HCT116 (cell line): Measurements from ENCODE around the gene SH3PXD2A. TPM values are rescaled to one million over a fixed set of nuclear protein-coding genes. Genes with fewer than 3 reads are reported as not detected.

Experiments
- ATAC-seq: fragments of 200-7000 bp; cut with Tn5 transposase; 2 replicates; pipeline ENCODE4 v1.9.1; 2020; ENCODE audit warnings: mild to moderate bottlenecking, moderate library complexity
- BruUV-seq: library from RNA; stranded (reverse); fragments of 400-500 nt; replicated peaks from 2 replicates; lab custom pipeline; 2021; lab: Mats Ljungman, UMichigan
- CTCF ChIA-PET: fragments of 300-600 bp; sonication (Branson Sonifier 250); formaldehyde crosslinking; loops from one replicate; lab custom pipeline; 2021; ENCODE audit warnings: antibody characterized with exemption; lab: Charles Lee
- POLR2A ChIA-PET: fragments of 300-600, 350-600 bp; sonication (Branson Sonifier 250); formaldehyde crosslinking; loops from one replicate; lab custom pipeline; 2021; ENCODE audit warnings: antibody characterized with exemption; lab: Charles Lee
- RAD21 ChIA-PET, 2 experiments: fragments of 300-600 bp; sonication (Branson Sonifier 250); formaldehyde crosslinking; loops; one replicate each; lab custom pipeline; 2023; ENCODE audit warnings: low total read pairs in 2 of 2; ENCODE audit not compliant: uncharacterized antibody in 2 of 2, unreplicated experiment in 2 of 2, low non-redundant PET in 1 of 2; lab: Charles Lee
- DNase-seq: peaks from one replicate; pipeline ENCODE4 v3.0.0-alpha.2; 2010; ENCODE audit warnings: low read depth, low spot score
- H2AFZ ChIP-seq: fragments of 200-600 bp; shearing (Covaris generic), sonication (generic); 2 replicates; pipeline ENCODE4 v1.6.1; 2017; ENCODE audit warnings: low read depth, mixed run types, mixed read lengths, antibody characterized with exemption, low read length; ENCODE audit not compliant: poor library complexity, severe bottlenecking
- H3K27ac ChIP-seq: 2 replicates; pipeline ENCODE4 v1.5.1; 2012; ENCODE audit warnings: low read depth, low read length
- H3K27me3 ChIP-seq: fragments of 200-600 bp; sonication (generic); 2 replicates; pipeline ENCODE4 v1.6.1; 2016; ENCODE audit warnings: mixed run types, low read length, mixed read lengths; ENCODE audit not compliant: insufficient read depth
- H3K36me3 ChIP-seq, 2 experiments: fragments of 200-500 bp in 1 of 2; fragments of 200-600 bp in 1 of 2; sonication (Bioruptor generic) in 1 of 2; sonication (generic) in 1 of 2; 2 replicates each; pipeline versions ENCODE4 v1.5.1 to v1.6.1; 2014 to 2016; ENCODE audit warnings: low read length in 2 of 2, inconsistent platforms in 1 of 2, mixed read lengths in 1 of 2, mixed run types in 1 of 2; ENCODE audit not compliant: insufficient read depth in 2 of 2, control insufficient read depth in 1 of 2
- H3K4me1 ChIP-seq, 2 experiments: fragments of 200-600 bp in 1 of 2; sonication (generic) in 1 of 2; 2 replicates each; pipeline versions ENCODE4 v1.5.1 to v1.6.1; 2012 to 2017; ENCODE audit warnings: low read length in 2 of 2, inconsistent platforms in 1 of 2, mild to moderate bottlenecking in 1 of 2, mixed read lengths in 1 of 2, mixed run types in 1 of 2, moderate library complexity in 1 of 2; ENCODE audit not compliant: insufficient read depth in 2 of 2, control insufficient read depth in 1 of 2
- H3K4me2 ChIP-seq: fragments of 200-600 bp; sonication (generic); 2 replicates; pipeline ENCODE4 v1.6.1; 2017; ENCODE audit warnings: mixed run types, low read length, mixed read lengths
- H3K4me3 ChIP-seq, 2 experiments: fragments of 200-600 bp in 1 of 2; sonication (generic) in 1 of 2; replicated peaks in 1 of 2; 2 replicates each; pipeline ENCODE4 v1.5.1; 2011 to 2016; ENCODE audit warnings: low read length in 2 of 2, control low read depth in 1 of 2, low read depth in 1 of 2, mild to moderate bottlenecking in 1 of 2, mixed read lengths in 1 of 2, mixed run types in 1 of 2
- H3K79me2 ChIP-seq: fragments of 200-600 bp; sonication (generic); 2 replicates; pipeline ENCODE4 v1.6.1; 2017; ENCODE audit warnings: mild to moderate bottlenecking, mixed run types, low read length, moderate library complexity, mixed read lengths; ENCODE audit not compliant: insufficient read depth
- H3K9ac ChIP-seq: fragments of 200-600 bp; sonication (generic); 2 replicates; pipeline ENCODE4 v1.6.1; 2016; ENCODE audit warnings: low read length, mixed read lengths
- H3K9me2 ChIP-seq: fragments of 200-600 bp; sonication (generic), shearing (Covaris generic); 2 replicates; pipeline ENCODE4 v1.6.1; 2017; ENCODE audit warnings: mixed run types, mild to moderate bottlenecking, moderate library complexity; ENCODE audit not compliant: insufficient read depth
- H3K9me3 ChIP-seq, 2 experiments: fragments of 200-500 bp in 1 of 2; fragments of 200-600 bp in 1 of 2; sonication (Bioruptor generic) in 1 of 2; sonication (generic) in 1 of 2; 2 replicates each; pipeline ENCODE4 v1.6.1; 2014 to 2017; ENCODE audit warnings: low read length in 2 of 2, mixed read lengths in 2 of 2, inconsistent platforms in 1 of 2, low read depth in 1 of 2, mild to moderate bottlenecking in 1 of 2, mixed run types in 1 of 2, moderate library complexity in 1 of 2; ENCODE audit not compliant: control insufficient read depth in 1 of 2, insufficient read depth in 1 of 2
- H4K20me1 ChIP-seq: fragments of 200-600 bp; sonication (generic), shearing (Covaris generic); 2 replicates; pipeline ENCODE4 v1.6.1; 2017; ENCODE audit warnings: mixed run types, mild to moderate bottlenecking, moderate library complexity; ENCODE audit not compliant: insufficient read depth
- CBX3 ChIP-seq: IDR thresholded peaks from 2 replicates; pipeline ENCODE4 v1.6.1; 2012; ENCODE audit warnings: low read depth
- CTCF ChIP-seq, 3 experiments: fragments of 200-600 bp in 1 of 3; sonication (generic) in 1 of 3; IDR thresholded peaks in 2 of 3; conservative IDR thresholded peaks in 1 of 3; 2 replicates each; pipeline ENCODE4 v1.5.1; 2012 to 2017; ENCODE audit warnings: low read depth in 2 of 3, low read length in 2 of 3, antibody characterized with exemption in 1 of 3, borderline replicate concordance in 1 of 3, control low read depth in 1 of 3, mild to moderate bottlenecking in 1 of 3, mixed read lengths in 1 of 3, mixed run types in 1 of 3, moderate library complexity in 1 of 3; ENCODE audit not compliant: insufficient read depth in 1 of 3
- EGR1 ChIP-seq: IDR thresholded peaks from 2 replicates; pipeline ENCODE4 v1.6.1; 2012; ENCODE audit warnings: low read depth
- FOSL1 ChIP-seq: IDR thresholded peaks from 2 replicates; pipeline ENCODE4 v1.6.1; 2012; ENCODE audit warnings: low read depth
- REST ChIP-seq: IDR thresholded peaks from 2 replicates; pipeline ENCODE4 v1.6.1; 2012; ENCODE audit warnings: low read depth
- SP1 ChIP-seq: IDR thresholded peaks from 2 replicates; pipeline ENCODE4 v1.6.1; 2012; ENCODE audit warnings: low read depth
- YY1 ChIP-seq: IDR thresholded peaks from 2 replicates; pipeline ENCODE4 v1.6.1; 2011; ENCODE audit warnings: low read length, low read depth, moderate library complexity, mild to moderate bottlenecking; ENCODE audit not compliant: insufficient replicate concordance; ENCODE audit errors: extremely low read depth
- intact Hi-C: fragments of 100-400 bp; cut with micrococcal nuclease; formaldehyde crosslinking; loops from 2 replicates; pipeline ENCODE4 v1.10.0; 2022
- total RNA-seq: library from RNA; stranded (reverse); gene quantifications from one replicate; pipeline ENCODE4 v1.2.1, GENCODE V29; 2021; ENCODE audit not compliant: unreplicated experiment

Gene SH3PXD2A
- total RNA-seq, 1 experiment from 2014 or later = 8.7 TPM

- ChIA-PET CTCF (interaction anchor here (1.0 to 2.4 kb wide), 5 partner anchors 9 to 61 kb away, joined by 3 to 8 read pairs (median 7); no protein-coding TSS in a partner anchor), RAD21 (no interaction called here)
Observed at GRCh38 chr10:103666762-103667150, 188.6 kb downstream of the SH3PXD2A start.

More at GRCh38 chr10:103666762-103667150, 188.6 kb downstream of the SH3PXD2A start:
- POLR2A ChIA-PET = no interaction called here
- no peak overlapping the region for H3K9ac ChIP-seq
- no peak overlapping the region for H3K4me2 ChIP-seq
- no TSS peak for BruUV-seq
- no peaks in the 10 kb centered on the region for H3K9me2 ChIP-seq
- H3K4me1 ChIP-seq = no peaks in the 10 kb centered on the region
- TF ChIP-seq YY1 = no peak
- TF ChIP-seq SP1 = no peak
- TF ChIP-seq FOSL1 = no peak
- no peak for TF ChIP-seq REST
- TF ChIP-seq CTCF (IDR thresholded peaks at IDR 0.05 in 2 of 3, conservative IDR thresholded peaks at IDR 0.05 in 1 of 3; ENCODE audit: borderline replicate concordance in 1 of 3, insufficient read depth in 1 of 3, low read depth in 2 of 3, low read length in 2 of 3) = no peak
- TF ChIP-seq CBX3 = no peak
- no peak for TF ChIP-seq EGR1
- intact Hi-C loops = no loop called here
- no peak for DNase-seq
- H3K27ac ChIP-seq = no peak overlapping the region
- H3K36me3 ChIP-seq = no peaks in the 10 kb centered on the region
- no peak overlapping the region for H3K4me3 ChIP-seq
- H2AFZ ChIP-seq = no peak overlapping the region
- ATAC-seq = no peak
- no peaks in the 10 kb centered on the region for H3K27me3 ChIP-seq
- H4K20me1 ChIP-seq = no peaks in the 10 kb centered on the region
- no peaks in the 10 kb centered on the region for H3K9me3 ChIP-seq
- H3K79me2 ChIP-seq = no peaks in the 10 kb centered on the region
